Cortex of kidney (tissue), 1 donor: ENCODE measurements around the gene DYNC1H1.

Experiments
- DNase-seq: peaks from one replicate; lab custom pipeline; 2025; lab: John Stamatoyannopoulos, UW

Gene DYNC1H1

GRCh38 chr14:102035914-102036313 is 71.5 kb downstream of the DYNC1H1 start:
- DNase-seq = no peak

- no peak for DNase-seq
Observed at GRCh38 chr14:102037686-102038085, 73.3 kb downstream of the DYNC1H1 start.

GRCh38 chr14:102039157-102039556 is 74.8 kb downstream of the DYNC1H1 start:
- no peak for DNase-seq

- no peak for DNase-seq
Observed at GRCh38 chr14:102040153-102040552, 75.8 kb downstream of the DYNC1H1 start.

GRCh38 chr14:102042699-102043098 is 78.3 kb downstream of the DYNC1H1 start:
- DNase-seq = no peak

- DNase-seq = no peak
Observed at GRCh38 chr14:102043251-102044025, 79.1 kb downstream of the DYNC1H1 start.

- DNase-seq = no peak
Observed at GRCh38 chr14:102044566-102044965, 80.2 kb downstream of the DYNC1H1 start.

- DNase-seq = no peak
Observed at GRCh38 chr14:102046337-102047278, 82.2 kb downstream of the DYNC1H1 start.

- DNase-seq = no peak
Observed at GRCh38 chr14:102047808-102048540, 83.6 kb downstream of the DYNC1H1 start.

- DNase-seq = no peak
Observed at GRCh38 chr14:102049258-102050025, 85.1 kb downstream of the DYNC1H1 start.

GRCh38 chr14:102050026-102050405 is 85.6 kb downstream of the DYNC1H1 start:
- DNase-seq = no peak

- no peak for DNase-seq
Observed at GRCh38 chr14:102050625-102051024, 86.3 kb downstream of the DYNC1H1 start.

- no peak for DNase-seq
Observed at GRCh38 chr14:102052522-102052921, 88.1 kb downstream of the DYNC1H1 start.

GRCh38 chr14:102055181-102055901 is 91.0 kb downstream of the DYNC1H1 start:
- DNase-seq = no peak

- DNase-seq = no peak
Observed at GRCh38 chr14:102056694-102057442, 92.5 kb downstream of the DYNC1H1 start.

GRCh38 chr14:102057480-102058114 is 93.2 kb downstream of the DYNC1H1 start:
- DNase-seq = no peak

GRCh38 chr14:102058146-102058545 is 93.8 kb downstream of the DYNC1H1 start:
- no peak for DNase-seq

GRCh38 chr14:102058961-102059360 is 94.6 kb downstream of the DYNC1H1 start:
- DNase-seq = no peak

- DNase-seq = no peak
Observed at GRCh38 chr14:102063109-102063807, 98.9 kb downstream of the DYNC1H1 start.
